HUDEP-2 (cell line): ENCODE measurements around the gene TSPYL2.
A peak's percentile ranks its signal among the peaks of the same experiment; 100 is the strongest.

ENCODE experiments used
- DNase-seq, 76 experiments: peaks; one replicate each; lab custom pipeline; 2025; ENCODE audit not compliant: unreplicated experiment in 76 of 76; lab: John Stamatoyannopoulos, UW

TSPYL2 gene

DNA sequence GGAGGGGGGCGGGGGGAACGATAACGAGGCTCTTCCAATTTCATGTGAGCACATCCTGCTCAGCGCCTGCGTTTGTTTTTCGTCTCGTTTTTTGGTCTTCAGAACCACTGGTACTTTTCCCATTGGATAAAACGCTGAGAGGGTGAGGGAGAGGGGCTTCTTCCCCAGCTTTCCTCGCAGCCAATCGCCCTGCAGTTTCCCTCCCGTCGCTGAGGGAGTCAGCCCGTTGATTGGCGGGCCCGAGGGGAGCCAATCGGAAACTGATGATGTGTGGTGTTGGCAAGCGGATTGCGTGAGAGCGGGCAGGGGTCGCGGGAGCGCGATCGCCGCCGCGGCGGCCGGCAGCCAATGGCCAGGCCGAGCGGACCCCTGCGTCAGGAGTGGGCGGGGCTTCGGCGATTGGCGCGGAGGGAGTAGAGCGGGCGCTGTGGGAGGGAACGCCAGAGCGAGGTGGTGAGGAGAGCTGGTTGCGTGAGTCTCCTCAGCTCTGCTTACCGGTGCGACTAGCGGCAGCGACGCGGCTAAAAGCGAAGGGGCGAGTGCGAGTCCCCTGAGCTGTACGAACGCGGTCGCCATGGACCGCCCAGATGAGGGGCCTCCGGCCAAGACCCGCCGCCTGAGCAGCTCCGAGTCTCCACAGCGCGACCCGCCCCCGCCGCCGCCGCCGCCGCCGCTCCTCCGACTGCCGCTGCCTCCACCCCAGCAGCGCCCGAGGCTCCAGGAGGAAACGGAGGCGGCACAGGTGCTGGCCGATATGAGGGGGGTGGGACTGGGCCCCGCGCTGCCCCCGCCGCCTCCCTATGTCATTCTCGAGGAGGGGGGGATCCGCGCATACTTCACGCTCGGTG lies at the start of gene TSPYL2:
Gene TSPYL2 (plus strand): TSS at position 443 of the 848 bp plus-strand sequence. CDS start 132 bp downstream, at position 575.
- DNase-seq: peak in 75 of 76 experiments; percentile 2 to 90 (median 82)

GRCh38 chrX:53036149-53036548 lies 46.0 kb upstream of the TSPYL2 start:
- no peak for DNase-seq

DNA sequence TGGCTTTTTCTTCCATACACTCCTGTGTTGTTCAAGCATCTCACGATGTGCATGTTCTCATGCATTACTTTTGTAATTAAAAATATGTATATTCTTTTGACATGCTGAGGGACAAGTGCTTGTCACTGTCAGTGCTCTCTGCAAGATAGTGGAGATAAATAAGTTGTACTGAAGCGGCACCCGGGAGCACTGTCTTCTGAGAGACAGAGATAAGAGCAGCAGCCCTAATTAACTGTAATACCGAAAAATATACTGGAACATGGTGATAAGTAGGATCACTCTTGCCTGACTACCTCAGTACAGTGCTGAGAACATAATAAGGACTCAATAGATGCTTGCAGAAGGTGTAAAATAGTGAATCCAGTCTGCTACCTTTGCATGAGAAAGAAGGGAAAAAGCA lies 42.9 kb upstream of the TSPYL2 start:
- DNase-seq: peak in 62 of 76 experiments; percentile 0 to 77 (median 37)

- DNase-seq: no peak
Measured at GRCh38 chrX:53044995-53045394, 37.2 kb upstream of the TSPYL2 start.

- DNase-seq: no peak
Measured at GRCh38 chrX:53047228-53047627, 34.9 kb upstream of the TSPYL2 start.

- DNase-seq: peak in 4 of 76 experiments; percentile 1 to 39 (median 16)
Measured at GRCh38 chrX:53048169-53049126, 33.7 kb upstream of the TSPYL2 start, which contains the start of gene GPR173. Gene GPR173 (plus strand): TSS chrX:53048789. CDS start chrX:53076622, 27,833 bp downstream.

DNA sequence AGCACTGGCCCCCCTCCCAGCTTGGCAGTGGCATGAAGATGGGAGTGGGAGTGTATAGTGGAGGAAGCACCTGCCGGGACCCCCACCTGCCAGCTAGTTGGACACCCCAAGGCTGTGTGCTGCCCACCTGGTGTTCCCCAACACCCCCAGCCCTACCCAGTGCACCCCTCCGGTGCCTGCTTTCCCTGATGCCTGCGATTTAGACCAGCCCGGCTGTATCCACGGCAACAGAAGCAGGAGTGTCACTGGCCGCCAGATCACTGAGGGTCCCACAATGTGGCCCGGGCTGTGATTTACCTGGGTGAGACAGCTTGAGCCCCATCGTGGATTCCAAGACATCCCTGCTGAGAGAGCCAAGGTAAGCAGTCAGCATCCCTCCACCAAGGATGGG lies 33.0 kb upstream of the TSPYL2 start:
- no peak for DNase-seq

GRCh38 chrX:53050841-53051240 lies 31.3 kb upstream of the TSPYL2 start:
- DNase-seq: peak in 13 of 76 experiments; percentile 0 to 21 (median 8)

- DNase-seq: no peak
Measured at GRCh38 chrX:53055244-53055849, 26.8 kb upstream of the TSPYL2 start.

GRCh38 chrX:53056292-53056691 lies 25.9 kb upstream of the TSPYL2 start:
- no peak for DNase-seq

DNA sequence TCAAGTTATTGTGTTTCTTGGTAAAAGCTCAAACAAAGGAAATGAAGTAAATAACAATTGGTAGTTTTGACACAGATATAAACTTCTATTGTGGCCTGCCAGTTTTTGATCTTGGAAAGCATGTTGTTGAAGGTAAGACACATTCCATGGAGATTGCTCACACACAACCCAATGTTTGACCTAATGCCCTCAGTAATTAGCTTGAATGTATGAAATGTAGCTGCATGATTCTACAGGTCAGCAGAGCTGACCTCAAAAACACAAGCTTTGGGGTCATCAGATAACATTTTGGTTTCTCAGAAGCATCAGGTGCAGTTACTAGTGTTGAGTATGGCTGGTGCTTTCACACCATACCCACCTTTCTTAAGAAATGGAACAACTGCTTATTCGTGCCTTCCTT lies 17.1 kb upstream of the TSPYL2 start:
- DNase-seq: no peak

- no peak for DNase-seq
Measured at GRCh38 chrX:53071064-53071463, 11.1 kb upstream of the TSPYL2 start.

DNA sequence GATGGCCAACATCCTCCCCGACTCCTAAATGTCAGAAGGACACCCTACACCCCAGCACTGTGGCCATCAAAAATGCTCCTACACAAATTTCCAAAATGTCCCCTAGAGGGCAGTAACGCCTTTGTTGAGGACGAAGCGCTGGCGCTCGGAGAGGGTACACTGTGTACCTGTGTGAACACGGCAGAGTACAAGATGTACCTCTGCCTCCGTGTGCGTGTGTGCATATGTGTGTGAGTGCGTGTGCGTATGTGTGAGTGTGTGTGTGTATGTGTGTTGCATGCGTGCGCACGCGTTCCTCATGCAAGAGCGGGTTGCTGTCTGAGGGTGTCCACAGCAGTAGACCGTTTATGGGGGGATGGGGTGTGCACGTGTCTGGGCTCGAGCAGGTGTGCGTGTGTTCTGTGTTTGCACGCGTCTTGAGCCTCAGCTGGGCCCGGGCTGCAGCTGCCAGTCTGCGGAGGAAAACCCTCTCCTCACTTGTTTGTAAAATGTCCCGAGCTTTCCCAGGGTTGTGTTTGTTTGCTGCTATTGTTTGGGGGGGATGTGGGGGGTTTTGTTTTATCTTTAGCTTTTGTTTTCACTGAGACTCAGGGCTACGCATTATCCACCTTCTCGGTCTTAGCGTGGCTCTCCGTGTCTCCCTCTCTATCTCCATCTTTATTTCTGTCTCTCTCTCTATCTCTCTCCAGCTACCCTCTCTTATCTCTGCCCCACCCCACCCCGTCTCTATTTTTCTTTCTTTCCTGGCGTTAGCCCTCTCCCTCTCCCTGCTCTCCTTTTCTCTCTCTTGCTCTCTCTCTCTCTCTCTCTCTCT lies 10.4 kb upstream of the TSPYL2 start:
- DNase-seq: peak in 58 of 76 experiments; percentile 1 to 69 (median 28)

GRCh38 chrX:53072418-53073114 lies 9.6 kb upstream of the TSPYL2 start:
- DNase-seq: no peak

DNA sequence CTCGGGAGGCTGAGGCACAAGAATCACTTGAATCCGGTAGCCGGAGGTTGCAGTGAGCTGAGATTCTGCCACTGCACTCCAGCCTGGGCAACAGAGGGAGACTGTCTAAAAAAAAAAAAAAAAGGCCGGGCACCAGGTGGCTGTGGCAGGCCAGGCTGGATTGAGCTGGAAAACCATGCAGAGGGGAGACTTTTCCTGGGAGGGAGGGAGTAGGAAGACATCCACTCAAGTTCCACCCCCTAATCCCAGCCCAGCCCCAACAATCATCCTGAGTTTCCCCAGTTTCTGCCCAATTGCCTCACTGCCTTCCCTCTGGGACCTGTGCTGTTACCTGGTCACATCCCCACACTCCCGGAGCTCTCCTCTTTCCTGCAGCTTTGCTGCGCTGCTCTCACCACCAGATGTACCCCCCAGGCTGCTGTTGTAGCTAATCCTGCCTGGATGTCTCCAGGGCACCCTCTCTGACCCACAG lies 9.0 kb upstream of the TSPYL2 start:
- no peak for DNase-seq

DNA sequence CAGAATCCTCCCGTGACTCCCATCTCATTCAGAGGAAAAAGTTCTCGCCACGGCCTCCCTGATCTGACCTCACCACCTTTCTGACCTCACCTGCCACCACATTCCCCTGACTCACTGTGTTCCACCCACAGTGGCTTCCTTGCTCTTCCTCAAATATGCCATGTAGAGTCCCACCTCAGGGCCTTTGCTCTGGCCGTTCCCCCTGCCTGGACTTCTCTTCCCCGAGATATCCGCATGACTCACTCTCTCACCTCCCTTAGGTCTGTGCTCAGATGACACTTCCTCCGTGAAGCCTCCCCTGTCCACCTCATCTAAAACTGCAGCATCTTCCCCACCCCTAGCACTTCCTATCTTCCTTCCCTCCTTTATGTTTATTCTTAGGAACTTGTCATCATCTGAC lies 7.2 kb upstream of the TSPYL2 start:
- peak in 1 of 76 experiments; percentile 2 for DNase-seq

- DNase-seq: no peak
Measured at GRCh38 chrX:53076671-53077070, 5.5 kb upstream of the TSPYL2 start.

GRCh38 chrX:53077207-53078197 lies 4.7 kb upstream of the TSPYL2 start:
- DNase-seq: peak in 13 of 76 experiments; percentile 0 to 24 (median 4)
